K562 (cell line): ENCODE results near the gene HOXD9. TPM values are rescaled to one million over a fixed set of nuclear protein-coding genes. Genes with fewer than 3 reads are reported as not detected.

Source experiments
- ATAC-seq: fragments of 200-7000 bp; cut with Tn5 transposase; 3 replicates; pipeline ENCODE4 v1.9.1; 2020; ENCODE audit warnings: moderate library complexity
- BruUV-seq: library from RNA; stranded (reverse); fragments of 400-500 nt; replicated peaks from 2 replicates; lab custom pipeline; 2021; lab: Mats Ljungman, UMichigan
- CTCF ChIA-PET: fragments of 300-600 bp; formaldehyde crosslinking; extraction: SDS; loops from one replicate; lab custom pipeline; 2021; ENCODE audit warnings: low intra/inter-chr PET ratio; lab: Yijun Ruan, JAX
- POLR2A ChIA-PET: fragments of 300-600, 350-650 bp; sonication (Branson Sonifier 250); formaldehyde crosslinking; extraction: SDS; loops from one replicate; lab custom pipeline; 2021; ENCODE audit warnings: antibody characterized with exemption, inconsistent platforms; lab: Yijun Ruan, JAX
- DNase-seq, 4 experiments: peaks; one replicate each; pipeline versions ENCODE4 v3.0.0 to v3.0.0-alpha.2; 2011 to 2018; ENCODE audit warnings: low spot score in 3 of 4, mixed read lengths in 3 of 4; ENCODE audit errors: extremely low read depth in 1 of 4
- FAIRE-seq: peaks from 2 replicates; lab custom pipeline; 2011; peaks lifted over from hg19 to GRCh38; lab: Jason Lieb, UNC
- H2AFZ ChIP-seq: 2 replicates; pipeline ENCODE4 v1.6.0; 2011; ENCODE audit warnings: low read depth, low read length, control low read depth, inconsistent platforms
- H3K27ac ChIP-seq: fragments of 200-600 bp; 3 replicates; pipeline ENCODE4 v1.8.0; 2011; ENCODE audit warnings: low read depth, mild to moderate bottlenecking, control low read depth, inconsistent platforms, low read length, moderate library complexity, mixed read lengths; ENCODE audit errors: extremely low read depth
- H3K27me3 ChIP-seq, 2 experiments: fragments of 300-600 bp in 1 of 2; 2 replicates in 1 of 2; 3 replicates in 1 of 2; pipeline versions ENCODE4 v1.6.0 to v1.8.0; 2011; ENCODE audit warnings: inconsistent platforms in 2 of 2, low read length in 2 of 2, mild to moderate bottlenecking in 1 of 2, mixed read lengths in 1 of 2, moderate library complexity in 1 of 2; ENCODE audit not compliant: control insufficient read depth in 2 of 2, insufficient read depth in 2 of 2
- H3K36me3 ChIP-seq: fragments of 300-600 bp; 3 replicates; pipeline ENCODE4 v1.8.0; 2011; ENCODE audit warnings: mild to moderate bottlenecking, low read length, inconsistent platforms; ENCODE audit not compliant: control insufficient read depth, insufficient read depth
- H3K4me1 ChIP-seq, 2 experiments: fragments of 200-600 bp in 1 of 2; replicated peaks in 1 of 2; 2 replicates in 1 of 2; 3 replicates in 1 of 2; pipeline versions ENCODE4 v1.5.1 to v1.8.0; 2011; ENCODE audit warnings: inconsistent platforms in 2 of 2, low read length in 2 of 2, mild to moderate bottlenecking in 1 of 2, mixed read lengths in 1 of 2, moderate library complexity in 1 of 2; ENCODE audit not compliant: control insufficient read depth in 2 of 2, insufficient read depth in 2 of 2
- H3K4me2 ChIP-seq: 2 replicates; pipeline ENCODE4 v1.6.1; 2011; ENCODE audit warnings: low read length, control low read depth, inconsistent platforms, mixed read lengths; ENCODE audit not compliant: insufficient read depth
- H3K4me3 ChIP-seq: fragments of 200-600 bp; sonication (generic), shearing (Covaris generic); 2 replicates; pipeline ENCODE4 v1.5.1; 2016; ENCODE audit warnings: control low read depth, inconsistent platforms
- H3K79me2 ChIP-seq: fragments of 200-600 bp; 3 replicates; pipeline ENCODE4 v1.8.0; 2011; ENCODE audit warnings: low read length, inconsistent platforms; ENCODE audit not compliant: control insufficient read depth, insufficient read depth
- H3K9ac ChIP-seq, 2 experiments: 2 replicates each; pipeline versions ENCODE4 v1.6.0 to v1.6.1; 2011; ENCODE audit warnings: low read depth in 2 of 2, low read length in 2 of 2, control low read depth in 1 of 2, inconsistent platforms in 1 of 2, mild to moderate bottlenecking in 1 of 2, mixed read lengths in 1 of 2; ENCODE audit not compliant: insufficient read depth in 1 of 2
- H3K9me1 ChIP-seq: one replicate; pipeline ENCODE4 v1.6.0; 2011; ENCODE audit warnings: inconsistent platforms, mild to moderate bottlenecking, low read length, moderate library complexity; ENCODE audit not compliant: control insufficient read depth, insufficient read depth
- H3K9me3 ChIP-seq: replicated peaks from 2 replicates; pipeline ENCODE4 v1.5.1; 2011; ENCODE audit warnings: low read depth, low read length, inconsistent platforms; ENCODE audit not compliant: control insufficient read depth, insufficient read depth
- H4K20me1 ChIP-seq: replicated peaks from 2 replicates; pipeline ENCODE4 v1.6.1; 2011; ENCODE audit warnings: low read length, inconsistent platforms, mixed read lengths; ENCODE audit not compliant: control insufficient read depth, insufficient read depth
- EHMT2 ChIP-seq: fragments of 450-650 bp; IDR thresholded peaks from 2 replicates; pipeline ENCODE4 v1.6.1; 2018; ENCODE audit warnings: antibody characterized with exemption
- ERF ChIP-seq: fragments of 450-650 bp; formaldehyde crosslinking; IDR thresholded peaks from 2 replicates; pipeline ENCODE4 v1.4.0; 2020; ENCODE audit warnings: mild to moderate bottlenecking, mixed read lengths
- RUNX1 ChIP-seq: sonication (generic); IDR thresholded peaks from 2 replicates; pipeline ENCODE4 v1.6.1; 2016; ENCODE audit warnings: antibody characterized with exemption, low read depth
- XRCC5 ChIP-seq: fragments of 200-400 bp; formaldehyde crosslinking; IDR thresholded peaks from 2 replicates; pipeline ENCODE4 v1.6.1; 2017; ENCODE audit warnings: low read depth, mild to moderate bottlenecking, low read length
- ZNF224 ChIP-seq: sonication (generic); formaldehyde crosslinking; IDR thresholded peaks from 2 replicates; pipeline ENCODE4 v1.8.0; 2022; ENCODE audit warnings: mild to moderate bottlenecking, missing genetic modification reagents
- WGBS: fragments of 100-300 bp; shearing (Covaris generic); methylation state at CpG from one replicate; pipeline ENCODE4 v1.1.6; 2016; ENCODE audit warnings: low coverage, mixed read lengths; ENCODE audit not compliant: insufficient coverage; ENCODE audit errors: missing lambda C conversion rate; 5-methylcytosine and 5-hydroxymethylcytosine counted together
- in situ Hi-C: fragments of 300-500 bp; cut with MboI; formaldehyde crosslinking; loops from 4 replicates; pipeline ENCODE4 v1.15.0; 2018; ENCODE audit warnings: inconsistent platforms, mixed read lengths
- intact Hi-C: fragments of 100-400 bp; cut with micrococcal nuclease; formaldehyde crosslinking; loops from 2 replicates; pipeline ENCODE4 v1.14.2; 2022
- polyA plus RNA-seq, 8 experiments: library from polyadenylated mRNA; depleted of rRNA in 4 of 8; stranded (reverse) in 5 of 8; unstranded in 3 of 8; fragments of >200 nt; fragmentation: Nextera tagmentation in 2 of 8; fragmentation: Illumina TruSeq in 1 of 8; extraction: Ambion mirVana in 2 of 8; extraction: Trizol in 1 of 8; gene quantifications; 2 replicates each; pipeline versions ENCODE4 v1.2.1 to v1.2.3, GENCODE V29; 2011 to 2014; ENCODE audit warnings: inconsistent platforms in 1 of 8, missing spikeins in 1 of 8
- total RNA-seq, 7 experiments: library from RNA; depleted of rRNA in 6 of 7; stranded (reverse); fragments of >200 nt in 6 of 7; fragmentation: Illumina TruSeq in 2 of 7; extraction: Trizol in 2 of 7; gene quantifications; 2 replicates each; pipeline versions ENCODE4 v1.2.1 to v1.2.3, GENCODE V29; 2011 to 2021; ENCODE audit warnings: low replicate concordance in 1 of 7
- TF ChIP-seq, protein P1 (sequence below): fragments of 200-800 bp; sonication (Bioruptor generic); IDR thresholded peaks from 2 replicates; pipeline ENCODE4 v1.6.1; 2016; ENCODE audit warnings: missing genetic modification characterization, missing compliant biosample characterization
- TF ChIP-seq, protein P2 (sequence below): fragments of 450-650 bp; conservative IDR thresholded peaks from 2 replicates; pipeline ENCODE4 v1.6.1; 2016; ENCODE audit warnings: missing genetic modification characterization, low read depth, mild to moderate bottlenecking, missing compliant biosample characterization, moderate library complexity

Gene HOXD9
- total and polyA plus RNA-seq, 9 of the 15 experiments (the other 6 are each of a cell fraction or from before 2014, with no cell fraction given), result not detected

DNA sequence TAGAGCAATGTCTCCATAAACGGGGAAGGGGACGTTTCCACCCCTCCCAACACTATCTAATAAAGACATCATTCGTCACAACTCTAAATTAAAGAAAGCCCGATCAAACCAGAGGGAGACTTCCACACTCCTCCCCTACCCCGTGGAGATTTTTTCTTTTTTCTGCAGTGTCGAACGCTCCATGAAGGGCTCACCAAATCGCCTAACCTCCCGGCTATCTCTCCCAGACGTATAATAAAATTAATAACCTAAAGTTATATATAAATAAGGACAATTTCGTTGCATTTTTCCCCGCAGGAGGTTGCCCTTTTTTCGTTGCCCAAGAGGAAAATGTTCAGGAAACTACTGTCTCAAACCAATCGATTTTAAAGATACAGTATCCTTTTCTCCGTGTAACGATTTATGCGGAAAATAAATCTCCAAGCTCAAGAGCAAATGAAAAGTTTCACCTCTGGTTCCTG is 41.1 kb upstream of the HOXD9 start:
- H3K4me3 ChIP-seq, result no peak overlapping the region
- no peak for ATAC-seq
- 38% methylated on average over 17 of the region's 17 CpGs for WGBS
- ChIA-PET CTCF (interaction anchor here (3.8 kb wide), 1 partner anchor 391 kb away, joined by 36 read pairs; no protein-coding TSS in a partner anchor), POLR2A (no interaction called here)
- H2AFZ ChIP-seq, result no peak overlapping the region
- no peaks in the 10 kb centered on the region for H3K36me3 ChIP-seq
- peaks cover 10% of the 10 kb centered on the region for H3K9me3 ChIP-seq
- no TSS peak for BruUV-seq
- no peaks in the 10 kb centered on the region for H3K9me1 ChIP-seq
- H3K27me3 ChIP-seq, result peaks cover 48 to 76% of the 10 kb centered on the region in 2 experiments
- H3K4me2 ChIP-seq, result no peak overlapping the region
- in situ Hi-C loops (loop anchor here (10.0 to 25.0 kb wide), 2 partner anchors 657 to 1044 kb away; no protein-coding TSS in a partner anchor), intact Hi-C loops (no loop called here)
- H4K20me1 ChIP-seq, result peaks cover 4% of the 10 kb centered on the region; the same call in 1 of the 2 replicates
- no peak overlapping the region for H3K9ac ChIP-seq
- peaks cover 0 to 39% of the 10 kb centered on the region in 2 experiments; a peak in 3 of 5 replicates for H3K4me1 ChIP-seq
- no peak for FAIRE-seq
- H3K27ac ChIP-seq, result no peak overlapping the region
- TF ChIP-seq ZNF224 (CRISPR knock-in tag), result no peak
- no peak for TF ChIP-seq EHMT2
- no peak for TF ChIP-seq ERF (CRISPR knock-in tag)
- TF ChIP-seq, protein P1, sequence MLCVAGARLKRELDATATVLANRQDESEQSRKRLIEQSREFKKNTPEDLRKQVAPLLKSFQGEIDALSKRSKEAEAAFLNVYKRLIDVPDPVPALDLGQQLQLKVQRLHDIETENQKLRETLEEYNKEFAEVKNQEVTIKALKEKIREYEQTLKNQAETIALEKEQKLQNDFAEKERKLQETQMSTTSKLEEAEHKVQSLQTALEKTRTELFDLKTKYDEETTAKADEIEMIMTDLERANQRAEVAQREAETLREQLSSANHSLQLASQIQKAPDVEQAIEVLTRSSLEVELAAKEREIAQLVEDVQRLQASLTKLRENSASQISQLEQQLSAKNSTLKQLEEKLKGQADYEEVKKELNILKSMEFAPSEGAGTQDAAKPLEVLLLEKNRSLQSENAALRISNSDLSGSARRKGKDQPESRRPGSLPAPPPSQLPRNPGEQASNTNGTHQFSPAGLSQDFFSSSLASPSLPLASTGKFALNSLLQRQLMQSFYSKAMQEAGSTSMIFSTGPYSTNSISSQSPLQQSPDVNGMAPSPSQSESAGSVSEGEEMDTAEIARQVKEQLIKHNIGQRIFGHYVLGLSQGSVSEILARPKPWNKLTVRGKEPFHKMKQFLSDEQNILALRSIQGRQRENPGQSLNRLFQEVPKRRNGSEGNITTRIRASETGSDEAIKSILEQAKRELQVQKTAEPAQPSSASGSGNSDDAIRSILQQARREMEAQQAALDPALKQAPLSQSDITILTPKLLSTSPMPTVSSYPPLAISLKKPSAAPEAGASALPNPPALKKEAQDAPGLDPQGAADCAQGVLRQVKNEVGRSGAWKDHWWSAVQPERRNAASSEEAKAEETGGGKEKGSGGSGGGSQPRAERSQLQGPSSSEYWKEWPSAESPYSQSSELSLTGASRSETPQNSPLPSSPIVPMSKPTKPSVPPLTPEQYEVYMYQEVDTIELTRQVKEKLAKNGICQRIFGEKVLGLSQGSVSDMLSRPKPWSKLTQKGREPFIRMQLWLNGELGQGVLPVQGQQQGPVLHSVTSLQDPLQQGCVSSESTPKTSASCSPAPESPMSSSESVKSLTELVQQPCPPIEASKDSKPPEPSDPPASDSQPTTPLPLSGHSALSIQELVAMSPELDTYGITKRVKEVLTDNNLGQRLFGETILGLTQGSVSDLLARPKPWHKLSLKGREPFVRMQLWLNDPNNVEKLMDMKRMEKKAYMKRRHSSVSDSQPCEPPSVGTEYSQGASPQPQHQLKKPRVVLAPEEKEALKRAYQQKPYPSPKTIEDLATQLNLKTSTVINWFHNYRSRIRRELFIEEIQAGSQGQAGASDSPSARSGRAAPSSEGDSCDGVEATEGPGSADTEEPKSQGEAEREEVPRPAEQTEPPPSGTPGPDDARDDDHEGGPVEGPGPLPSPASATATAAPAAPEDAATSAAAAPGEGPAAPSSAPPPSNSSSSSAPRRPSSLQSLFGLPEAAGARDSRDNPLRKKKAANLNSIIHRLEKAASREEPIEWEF (CRISPR knock-in tag), result 0 out of 2 replicates have a peak, but pooled peaks have one; percentile 25
- TF ChIP-seq, protein P2, sequence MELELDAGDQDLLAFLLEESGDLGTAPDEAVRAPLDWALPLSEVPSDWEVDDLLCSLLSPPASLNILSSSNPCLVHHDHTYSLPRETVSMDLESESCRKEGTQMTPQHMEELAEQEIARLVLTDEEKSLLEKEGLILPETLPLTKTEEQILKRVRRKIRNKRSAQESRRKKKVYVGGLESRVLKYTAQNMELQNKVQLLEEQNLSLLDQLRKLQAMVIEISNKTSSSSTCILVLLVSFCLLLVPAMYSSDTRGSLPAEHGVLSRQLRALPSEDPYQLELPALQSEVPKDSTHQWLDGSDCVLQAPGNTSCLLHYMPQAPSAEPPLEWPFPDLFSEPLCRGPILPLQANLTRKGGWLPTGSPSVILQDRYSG (tag), result no peak
- TF ChIP-seq RUNX1, result no peak
- no peak for TF ChIP-seq XRCC5
- no peaks in the 10 kb centered on the region for H3K79me2 ChIP-seq
- no peak for DNase-seq
